ENCODE measurements around the gene DNASE1.
A peak's percentile ranks its signal among the peaks of the same experiment; 100 is the strongest.

DNASE1 gene

DNA sequence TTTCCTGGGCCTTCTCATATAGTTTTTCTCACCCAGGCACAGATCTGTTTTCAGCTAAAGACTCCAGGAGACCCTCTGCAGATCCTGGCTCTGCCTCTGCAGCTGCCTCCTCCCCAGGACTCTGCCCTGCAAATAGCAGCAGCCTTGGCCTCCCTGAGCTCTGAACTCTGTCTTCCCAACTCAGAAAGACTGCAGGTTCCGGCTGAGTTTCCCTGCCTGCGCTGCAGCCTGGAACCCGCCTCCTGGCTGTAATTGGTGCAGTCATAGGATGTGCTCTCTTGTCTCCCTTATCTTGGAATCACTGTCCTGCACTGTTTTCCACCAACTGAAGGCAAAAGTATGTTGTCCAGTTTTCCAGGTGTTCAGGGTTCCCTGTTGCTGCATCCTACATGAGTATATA, 14.3 kb upstream of the DNASE1 start:
- no peak overlapping the region for H3K9ac ChIP-seq (ENCODE audit: low read length)
- peaks cover 21% of the 10 kb centered on the region for H3K79me1 ChIP-seq (ENCODE audit: low read length)
- H3K4ac ChIP-seq (ENCODE audit: low read depth, low read length): no peak overlapping the region
- peak in 1 of 2 donors; percentile 44 for DNase-seq
- no peaks in the 10 kb centered on the region for H3K27me3 ChIP-seq (ENCODE audit: insufficient read depth, low read length)
- no peak overlapping the region for H2BK12ac ChIP-seq (ENCODE audit: low read length)
- H3K4me1 ChIP-seq (ENCODE audit: control insufficient read depth in 1 of 2, insufficient read depth in 2 of 2, low read length in 2 of 2): peaks cover 32 to 36% of the 10 kb centered on the region in 2 experiments
- H3K18ac ChIP-seq (ENCODE audit: low read length): no peak overlapping the region
- WGBS (ENCODE audit: extremely low coverage, insufficient coverage, insufficient read length): no CpG with 5 or more reads among the region's 3 CpGs
- H3K9me3 ChIP-seq (ENCODE audit: insufficient read depth, low read depth, low read length): peaks cover 2% of the 10 kb centered on the region
- peak overlapping the region; percentile 16 for H3K27ac ChIP-seq (ENCODE audit: low read depth, low read length)
- H3K79me2 ChIP-seq (ENCODE audit: control insufficient read depth, insufficient read depth, low read length, poor library complexity): no peaks in the 10 kb centered on the region
- H2BK120ac ChIP-seq (ENCODE audit: insufficient read depth, low read length, poor library complexity): no peak overlapping the region
- no peak overlapping the region for H2BK5ac ChIP-seq (ENCODE audit: low read depth, low read length, poor library complexity)
- no peak overlapping the region for H4K12ac ChIP-seq (ENCODE audit: low read depth, low read length)
- H3K4me2 ChIP-seq (ENCODE audit: low read length): no peak overlapping the region
- no peak overlapping the region for H3K23ac ChIP-seq (ENCODE audit: low read length)
- H3K4me3 ChIP-seq (ENCODE audit: low read depth, low read length): no peak overlapping the region
- H2AFZ ChIP-seq (ENCODE audit: insufficient read depth, low read length, poor library complexity): no peak overlapping the region
- no peak overlapping the region for H3K14ac ChIP-seq (ENCODE audit: low read length)
- H4K8ac ChIP-seq (ENCODE audit: low read depth, low read length): no peak overlapping the region
- no peak overlapping the region for H2AK5ac ChIP-seq (ENCODE audit: low read length)
- peaks cover 3 to 7% of the 10 kb centered on the region in 2 experiments for H3K36me3 ChIP-seq (ENCODE audit: control insufficient read depth in 1 of 2, insufficient read depth in 2 of 2, low read length in 2 of 2)
- H4K91ac ChIP-seq (ENCODE audit: low read depth, low read length): no peak overlapping the region

DNA sequence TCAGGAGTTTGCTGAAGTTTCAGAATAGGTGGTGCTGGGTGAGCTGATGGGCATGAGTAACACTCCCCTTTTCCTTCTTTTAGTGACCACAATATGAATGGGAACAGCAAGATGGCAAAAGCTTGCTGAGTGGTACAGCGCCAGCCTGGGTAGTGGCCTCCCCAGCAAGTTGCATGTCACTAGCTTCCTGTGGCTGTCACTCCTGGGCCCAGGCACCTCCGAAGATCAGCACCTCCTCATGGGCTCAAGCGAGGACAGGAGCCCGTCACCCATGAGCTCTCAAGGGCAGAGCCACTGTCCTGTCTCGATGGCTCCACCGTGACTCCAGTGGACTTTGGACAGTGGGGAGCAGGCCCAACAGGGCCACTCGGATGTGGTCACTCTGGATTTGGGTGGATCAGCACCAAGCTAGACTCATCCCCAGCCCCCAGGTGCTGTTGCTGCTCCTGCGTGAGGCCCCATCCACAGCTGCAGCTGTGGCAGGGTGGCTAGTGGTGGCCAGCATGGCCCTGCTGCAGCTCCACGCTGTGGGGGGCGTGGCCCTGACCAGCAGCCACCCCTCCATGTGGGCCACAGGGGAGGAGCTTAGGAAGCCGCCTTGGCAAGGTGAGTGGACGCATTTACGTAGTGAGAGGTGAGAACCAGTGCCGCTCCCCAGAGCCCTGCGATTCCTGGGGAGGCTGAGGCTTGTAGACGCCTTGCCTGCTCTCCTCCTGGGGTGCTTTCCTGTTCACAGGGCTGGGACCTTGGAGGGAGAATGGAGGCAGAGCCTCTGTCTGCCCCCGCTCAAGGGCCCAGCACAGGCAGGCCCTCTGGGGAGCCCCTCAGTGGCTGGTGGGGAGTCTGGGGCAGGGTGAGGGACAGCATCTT, 13.6 kb upstream of the DNASE1 start:
- H2AFZ ChIP-seq (ENCODE audit: insufficient read depth, low read length, poor library complexity): no peak overlapping the region
- H4K91ac ChIP-seq (ENCODE audit: low read depth, low read length): peak overlapping the region; percentile 29
- H2BK5ac ChIP-seq (ENCODE audit: low read depth, low read length, poor library complexity): no peak overlapping the region
- no peaks in the 10 kb centered on the region for H3K27me3 ChIP-seq (ENCODE audit: insufficient read depth, low read length)
- peaks cover 3 to 7% of the 10 kb centered on the region in 2 experiments for H3K36me3 ChIP-seq (ENCODE audit: control insufficient read depth in 1 of 2, insufficient read depth in 2 of 2, low read length in 2 of 2)
- H3K9ac ChIP-seq (ENCODE audit: low read length): no peak overlapping the region
- H4K12ac ChIP-seq (ENCODE audit: low read depth, low read length): no peak overlapping the region
- peak overlapping the region; percentile 8 for H3K14ac ChIP-seq (ENCODE audit: low read length)
- peak overlapping the region; percentile 21 for H2BK120ac ChIP-seq (ENCODE audit: insufficient read depth, low read length, poor library complexity)
- H3K18ac ChIP-seq (ENCODE audit: low read length): peak overlapping the region; percentile 19
- peaks cover 21% of the 10 kb centered on the region for H3K79me1 ChIP-seq (ENCODE audit: low read length)
- H3K27ac ChIP-seq (ENCODE audit: low read depth, low read length): peak overlapping the region; percentile 1
- H3K79me2 ChIP-seq (ENCODE audit: control insufficient read depth, insufficient read depth, low read length, poor library complexity): no peaks in the 10 kb centered on the region
- peak overlapping the region; percentile 73 for H2AK5ac ChIP-seq (ENCODE audit: low read length)
- H3K4me1 ChIP-seq (ENCODE audit: control insufficient read depth in 1 of 2, insufficient read depth in 2 of 2, low read length in 2 of 2): peaks cover 32 to 41% of the 10 kb centered on the region in 2 experiments
- WGBS (ENCODE audit: extremely low coverage, insufficient coverage, insufficient read length): no CpG with 5 or more reads among the region's 17 CpGs
- peak overlapping the region; percentile 60 for H2BK12ac ChIP-seq (ENCODE audit: low read length)
- H3K4ac ChIP-seq (ENCODE audit: low read depth, low read length): no peak overlapping the region
- no peak overlapping the region for H3K4me3 ChIP-seq (ENCODE audit: low read depth, low read length)
- H3K23ac ChIP-seq (ENCODE audit: low read length): no peak overlapping the region
- DNase-seq: peak in 1 of 2 donors; percentile 34
- H3K4me2 ChIP-seq (ENCODE audit: low read length): no peak overlapping the region
- H3K9me3 ChIP-seq (ENCODE audit: insufficient read depth, low read depth, low read length): peaks cover 2% of the 10 kb centered on the region
- H4K8ac ChIP-seq (ENCODE audit: low read depth, low read length): peak overlapping the region; percentile 20

DNA sequence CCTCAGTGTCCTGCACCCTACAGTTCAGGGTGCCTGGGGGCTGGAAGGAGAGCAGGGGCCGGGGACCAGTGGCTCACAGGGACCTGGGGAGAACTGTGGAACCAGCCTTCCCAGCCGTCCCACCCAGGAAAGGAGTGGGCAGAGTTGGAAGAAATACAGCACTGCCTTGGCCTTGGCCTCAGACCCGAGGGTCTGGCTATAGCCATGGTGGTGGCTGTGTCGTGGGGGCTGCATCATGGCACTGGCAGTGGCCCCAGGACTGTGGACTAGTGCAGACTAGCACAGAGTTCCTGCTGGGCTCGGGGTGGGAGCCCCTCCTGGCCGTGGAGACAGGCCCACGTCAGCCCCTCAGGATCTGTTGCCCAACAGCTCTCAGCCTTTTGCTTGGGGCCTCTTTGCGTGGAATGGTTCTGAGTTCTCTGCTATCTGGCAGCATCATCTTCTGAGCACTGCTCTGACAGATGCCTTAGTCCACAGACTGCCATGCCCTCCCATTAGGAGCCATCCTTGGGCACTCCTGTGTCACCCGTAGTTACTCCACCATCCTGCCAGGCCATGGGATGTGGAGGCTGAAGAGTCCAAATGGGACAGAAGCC, 12.6 kb upstream of the DNASE1 start:
- H3K79me1 ChIP-seq (ENCODE audit: low read length): peaks cover 21% of the 10 kb centered on the region
- no peak overlapping the region for H3K4ac ChIP-seq (ENCODE audit: low read depth, low read length)
- H2AK5ac ChIP-seq (ENCODE audit: low read length): peak overlapping the region; percentile 33
- no peak for DNase-seq
- H3K27ac ChIP-seq (ENCODE audit: low read depth, low read length): no peak overlapping the region
- H3K4me2 ChIP-seq (ENCODE audit: low read length): no peak overlapping the region
- no peak overlapping the region for H3K18ac ChIP-seq (ENCODE audit: low read length)
- no peaks in the 10 kb centered on the region for H3K79me2 ChIP-seq (ENCODE audit: control insufficient read depth, insufficient read depth, low read length, poor library complexity)
- no CpG with 5 or more reads among the region's 9 CpGs for WGBS (ENCODE audit: extremely low coverage, insufficient coverage, insufficient read length)
- peaks cover 32 to 47% of the 10 kb centered on the region in 2 experiments for H3K4me1 ChIP-seq (ENCODE audit: control insufficient read depth in 1 of 2, insufficient read depth in 2 of 2, low read length in 2 of 2)
- H3K27me3 ChIP-seq (ENCODE audit: insufficient read depth, low read length): no peaks in the 10 kb centered on the region
- H3K9ac ChIP-seq (ENCODE audit: low read length): no peak overlapping the region
- H3K36me3 ChIP-seq (ENCODE audit: control insufficient read depth in 1 of 2, insufficient read depth in 2 of 2, low read length in 2 of 2): peaks cover 3 to 7% of the 10 kb centered on the region in 2 experiments
- H3K4me3 ChIP-seq (ENCODE audit: low read depth, low read length): peak overlapping the region; percentile 18
- peak overlapping the region; percentile 25 for H4K91ac ChIP-seq (ENCODE audit: low read depth, low read length)
- H2BK12ac ChIP-seq (ENCODE audit: low read length): peak overlapping the region; percentile 23
- H3K14ac ChIP-seq (ENCODE audit: low read length): no peak overlapping the region
- H3K9me3 ChIP-seq (ENCODE audit: insufficient read depth, low read depth, low read length): peaks cover 2% of the 10 kb centered on the region
- H2BK5ac ChIP-seq (ENCODE audit: low read depth, low read length, poor library complexity): no peak overlapping the region
- no peak overlapping the region for H4K8ac ChIP-seq (ENCODE audit: low read depth, low read length)
- peak overlapping the region; percentile 25 for H2BK120ac ChIP-seq (ENCODE audit: insufficient read depth, low read length, poor library complexity)
- no peak overlapping the region for H2AFZ ChIP-seq (ENCODE audit: insufficient read depth, low read length, poor library complexity)
- no peak overlapping the region for H4K12ac ChIP-seq (ENCODE audit: low read depth, low read length)
- H3K23ac ChIP-seq (ENCODE audit: low read length): no peak overlapping the region

DNA sequence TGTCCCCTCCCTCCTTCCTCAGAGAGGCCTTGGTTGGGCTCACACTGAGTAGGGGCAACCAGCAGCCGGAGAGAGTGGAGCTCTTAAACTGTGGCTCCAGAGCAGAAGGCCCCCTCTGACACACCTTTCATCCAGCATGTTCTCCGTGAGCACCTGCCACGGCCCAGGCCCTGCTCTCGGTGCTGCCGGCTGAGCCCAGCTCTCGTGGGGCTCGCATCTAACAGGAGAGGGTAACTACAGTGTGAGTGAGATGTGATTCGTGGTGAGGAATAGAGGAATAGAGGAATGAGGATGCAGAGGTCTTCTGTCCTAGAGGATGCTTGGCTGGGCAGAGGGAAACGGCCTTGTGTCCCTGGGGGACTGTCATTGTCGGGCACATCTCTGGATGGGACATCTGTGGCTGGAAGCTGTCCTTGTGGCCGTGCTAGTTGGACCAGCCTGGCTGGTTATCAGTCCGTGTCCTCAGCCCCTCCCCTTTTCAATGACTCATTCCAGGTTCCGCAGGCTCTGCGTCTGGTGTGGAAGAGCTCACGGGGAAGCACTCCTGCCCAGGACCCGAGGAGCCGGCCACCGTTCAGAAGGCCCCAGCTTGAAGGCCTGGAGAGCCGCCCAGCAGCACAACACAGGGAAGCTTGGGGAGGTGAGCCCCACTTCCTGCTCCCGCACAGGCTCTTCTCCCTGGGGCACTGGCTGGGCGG, 11.9 kb upstream of the DNASE1 start:
- H4K91ac ChIP-seq (ENCODE audit: low read depth, low read length): peak overlapping the region; percentile 79
- H3K18ac ChIP-seq (ENCODE audit: low read length): peak overlapping the region; percentile 19
- no peak overlapping the region for H3K9ac ChIP-seq (ENCODE audit: low read length)
- peaks cover 28 to 43% of the 10 kb centered on the region in 2 experiments for H3K4me1 ChIP-seq (ENCODE audit: control insufficient read depth in 1 of 2, insufficient read depth in 2 of 2, low read length in 2 of 2)
- no peak overlapping the region for H4K12ac ChIP-seq (ENCODE audit: low read depth, low read length)
- peak overlapping the region; percentile 23 for H2AFZ ChIP-seq (ENCODE audit: insufficient read depth, low read length, poor library complexity)
- H2BK12ac ChIP-seq (ENCODE audit: low read length): no peak overlapping the region
- H4K8ac ChIP-seq (ENCODE audit: low read depth, low read length): peak overlapping the region; percentile 32
- H3K4me2 ChIP-seq (ENCODE audit: low read length): peak overlapping the region; percentile 45
- H3K27me3 ChIP-seq (ENCODE audit: insufficient read depth, low read length): no peaks in the 10 kb centered on the region
- peak overlapping the region; percentile 8 for H2BK120ac ChIP-seq (ENCODE audit: insufficient read depth, low read length, poor library complexity)
- H3K4ac ChIP-seq (ENCODE audit: low read depth, low read length): peak overlapping the region; percentile 5
- H2AK5ac ChIP-seq (ENCODE audit: low read length): no peak overlapping the region
- no peaks in the 10 kb centered on the region for H3K79me2 ChIP-seq (ENCODE audit: control insufficient read depth, insufficient read depth, low read length, poor library complexity)
- H3K36me3 ChIP-seq (ENCODE audit: control insufficient read depth in 1 of 2, insufficient read depth in 2 of 2, low read length in 2 of 2): peaks cover 3 to 7% of the 10 kb centered on the region in 2 experiments
- H2BK5ac ChIP-seq (ENCODE audit: low read depth, low read length, poor library complexity): peak overlapping the region; percentile 27
- H3K79me1 ChIP-seq (ENCODE audit: low read length): peaks cover 19% of the 10 kb centered on the region
- H3K14ac ChIP-seq (ENCODE audit: low read length): peak overlapping the region; percentile 15
- WGBS (ENCODE audit: extremely low coverage, insufficient coverage, insufficient read length): no CpG with 5 or more reads among the region's 21 CpGs
- no peak overlapping the region for H3K23ac ChIP-seq (ENCODE audit: low read length)
- DNase-seq: peak; percentile 71 to 88
- peak overlapping the region; percentile 65 for H3K27ac ChIP-seq (ENCODE audit: low read depth, low read length)
- H3K9me3 ChIP-seq (ENCODE audit: insufficient read depth, low read depth, low read length): peaks cover 2% of the 10 kb centered on the region
- H3K4me3 ChIP-seq (ENCODE audit: low read depth, low read length): peak overlapping the region; percentile 18

Data from trophoblast cell (in vitro differentiated cells and primary cell).